ENCODE data around the gene PRAMEF14. TPM values are rescaled to one million over a fixed set of nuclear protein-coding genes. Genes with fewer than 3 reads are reported as not detected.
"Not testable (repeated sequence)": the region's sequence is repeated elsewhere in the genome, so short reads cannot be mapped to it uniquely, and the experiment has no call there.

Gene PRAMEF14
- total RNA-seq = not detected in 2 replicates
- polyA plus RNA-seq (2012) = not detected

GRCh38 chr1:13347034-13347433 is at the start of gene PRAMEF14:
Gene PRAMEF14 (minus strand): TSS chr1:13347134. CDS start chr1:13345314, 1,820 bp downstream.
- DNase-seq (ENCODE audit: low read depth) = not testable (repeated sequence)

- not testable (repeated sequence) for DNase-seq (ENCODE audit: low read depth)
Measured at GRCh38 chr1:13395311-13395710, 48.4 kb upstream of the PRAMEF14 start.

GRCh38 chr1:13394761-13395160 is 47.8 kb upstream of the PRAMEF14 start:
- not testable (repeated sequence) for DNase-seq (ENCODE audit: low read depth)

- DNase-seq (ENCODE audit: low read depth) = not testable (repeated sequence)
Measured at GRCh38 chr1:13393004-13393403, 46.1 kb upstream of the PRAMEF14 start.

- DNase-seq (ENCODE audit: low read depth) = not testable (repeated sequence)
Measured at GRCh38 chr1:13389332-13389731, 42.4 kb upstream of the PRAMEF14 start, which contains the start of gene PRAMEF17. Gene PRAMEF17 (plus strand): TSS chr1:13389632. CDS start chr1:13389658, 26 bp downstream.

- DNase-seq (ENCODE audit: low read depth) = not testable (repeated sequence)
Measured at GRCh38 chr1:13380380-13380779, 33.4 kb upstream of the PRAMEF14 start.

GRCh38 chr1:13378983-13379382 is 32.0 kb upstream of the PRAMEF14 start:
- not testable (repeated sequence) for DNase-seq (ENCODE audit: low read depth)

GRCh38 chr1:13368544-13368943 is 21.6 kb upstream of the PRAMEF14 start:
- not testable (repeated sequence) for DNase-seq (ENCODE audit: low read depth)

GRCh38 chr1:13366536-13366935 is 19.6 kb upstream of the PRAMEF14 start:
- not testable (repeated sequence) for DNase-seq (ENCODE audit: low read depth)

GRCh38 chr1:13364928-13365327 is 18.0 kb upstream of the PRAMEF14 start:
- not testable (repeated sequence) for DNase-seq (ENCODE audit: low read depth)

- not testable (repeated sequence) for DNase-seq (ENCODE audit: low read depth)
Measured at GRCh38 chr1:13362364-13362763, 15.4 kb upstream of the PRAMEF14 start.

GRCh38 chr1:13356774-13357173 is 9.8 kb upstream of the PRAMEF14 start:
- peak; percentile 59 for DNase-seq (ENCODE audit: low read depth)

- not testable (repeated sequence) for DNase-seq (ENCODE audit: low read depth)
Measured at GRCh38 chr1:13354475-13354874, 7.5 kb upstream of the PRAMEF14 start.

- not testable (repeated sequence) for DNase-seq (ENCODE audit: low read depth)
Measured at GRCh38 chr1:13353476-13353875, 6.5 kb upstream of the PRAMEF14 start.

- DNase-seq (ENCODE audit: low read depth) = not testable (repeated sequence)
Measured at GRCh38 chr1:13342496-13342895, 4.4 kb downstream of the PRAMEF14 start.

- DNase-seq (ENCODE audit: low read depth) = not testable (repeated sequence)
Measured at GRCh38 chr1:13315281-13315680, 31.7 kb downstream of the PRAMEF14 start, which contains the start of gene PRAMEF15. Gene PRAMEF15 (plus strand): TSS chr1:13315581. CDS start chr1:13318408, 2,827 bp downstream.

- not testable (repeated sequence) for DNase-seq (ENCODE audit: low read depth)
Measured at GRCh38 chr1:13303239-13303638, 43.7 kb downstream of the PRAMEF14 start, which contains the start of gene PRAMEF33. Gene PRAMEF33 (plus strand): TSS chr1:13303539. CDS start chr1:13305955, 2,416 bp downstream.

- not testable (repeated sequence) for DNase-seq (ENCODE audit: low read depth)
Measured at GRCh38 chr1:13302197-13302596, 44.7 kb downstream of the PRAMEF14 start.

GRCh38 chr1:13298699-13299098 is 48.2 kb downstream of the PRAMEF14 start:
- DNase-seq (ENCODE audit: low read depth) = not testable (repeated sequence)

GRCh38 chr1:13297216-13297931 is 49.6 kb downstream of the PRAMEF14 start:
- DNase-seq (ENCODE audit: low read depth) = not testable (repeated sequence)
